ENCODE data around the gene TNRC6A. TPM values are rescaled to one million over a fixed set of nuclear protein-coding genes. Genes with fewer than 3 reads are reported as not detected.
"Not testable (repeated sequence)": the region's sequence is repeated elsewhere in the genome, so short reads cannot be mapped to it uniquely, and the experiment has no call there.

TNRC6A gene
- total RNA-seq, 1 donor from 2014 or later: 68.5 TPM

GRCh38 chr16:24737916-24738594, 8.6 kb downstream of the TNRC6A start:
- H3K27me3 Mint-ChIP-seq: no peaks in the 10 kb centered on the region
- H3K27ac Mint-ChIP-seq: peak overlapping the region; percentile 9
- intact Hi-C loops (cut with micrococcal nuclease): no loop called here
- DNase-seq (no peak), ATAC-seq (ENCODE audit: low read depth) (no peak)
- ChIA-PET POLR2A (no interaction called here), CTCF (no interaction called here)
- no peak overlapping the region for H3K4me3 Mint-ChIP-seq
- TF ChIP-seq CTCF (IDR thresholded peaks at IDR 0.05): no peak
- H3K9me3 Mint-ChIP-seq: no peaks in the 10 kb centered on the region
- H3K36me3 Mint-ChIP-seq (ENCODE audit: low read depth): peaks cover 43% of the 10 kb centered on the region
- peaks cover 86% of the 10 kb centered on the region for H3K4me1 Mint-ChIP-seq

- intact Hi-C loops (cut with micrococcal nuclease): no loop called here
- DNase-seq: no peak
- Mint-ChIP-seq H3K9me3 (no peaks in the 10 kb centered on the region), H3K4me3 (no peak overlapping the region), H3K36me3 (ENCODE audit: low read depth) (peaks cover 39% of the 10 kb centered on the region), H3K27ac (peak overlapping the region; percentile 70), H3K4me1 (peaks cover 86% of the 10 kb centered on the region), H3K27me3 (no peaks in the 10 kb centered on the region)
- POLR2A ChIA-PET: interaction anchor here (0.6 kb wide), 1 partner anchor 12 kb away, joined by 3 read pairs; no protein-coding TSS in a partner anchor
- TF ChIP-seq CTCF (IDR thresholded peaks at IDR 0.05): no peak
- CTCF ChIA-PET: no interaction called here
- ATAC-seq (ENCODE audit: low read depth): peak; percentile 40
These were observed 9.4 kb downstream of the TNRC6A start for GRCh38 chr16:24738895-24739294.

GRCh38 chr16:24741862-24742261, 12.4 kb downstream of the TNRC6A start:
- H3K4me3 Mint-ChIP-seq: no peak overlapping the region
- DNase-seq: no peak
- ATAC-seq (ENCODE audit: low read depth): no peak
- ChIA-PET CTCF (no interaction called here), POLR2A (no interaction called here)
- intact Hi-C loops (cut with micrococcal nuclease): no loop called here
- H3K9me3 Mint-ChIP-seq: no peaks in the 10 kb centered on the region
- peaks cover 86% of the 10 kb centered on the region for H3K4me1 Mint-ChIP-seq
- no peaks in the 10 kb centered on the region for H3K27me3 Mint-ChIP-seq
- TF ChIP-seq CTCF (IDR thresholded peaks at IDR 0.05): no peak
- H3K36me3 Mint-ChIP-seq (ENCODE audit: low read depth): peaks cover 44% of the 10 kb centered on the region
- no peak overlapping the region for H3K27ac Mint-ChIP-seq

GRCh38 chr16:24742610-24743009, 13.2 kb downstream of the TNRC6A start:
- H3K27me3 Mint-ChIP-seq; DNase-seq; CTCF ChIA-PET; ATAC-seq (ENCODE audit: low read depth); H3K9me3 Mint-ChIP-seq; intact Hi-C loops (cut with micrococcal nuclease); H3K4me3 Mint-ChIP-seq; H3K27ac Mint-ChIP-seq; POLR2A ChIA-PET: not testable (repeated sequence)
- peaks cover 52% of the 10 kb centered on the region for H3K36me3 Mint-ChIP-seq (ENCODE audit: low read depth)
- peaks cover 85% of the 10 kb centered on the region for H3K4me1 Mint-ChIP-seq

GRCh38 chr16:24745391-24745790, 15.9 kb downstream of the TNRC6A start:
- CTCF ChIA-PET: no interaction called here
- POLR2A ChIA-PET: no interaction called here
- ATAC-seq (ENCODE audit: low read depth): no peak
- peaks cover 81% of the 10 kb centered on the region for H3K4me1 Mint-ChIP-seq
- H3K27me3 Mint-ChIP-seq: no peaks in the 10 kb centered on the region
- H3K36me3 Mint-ChIP-seq (ENCODE audit: low read depth): peaks cover 60% of the 10 kb centered on the region
- no peak for DNase-seq
- H3K27ac Mint-ChIP-seq: no peak overlapping the region
- H3K9me3 Mint-ChIP-seq: no peaks in the 10 kb centered on the region
- intact Hi-C loops (cut with micrococcal nuclease): loop anchor here (2.0 kb wide), 1 partner anchor 13 kb away; no protein-coding TSS in a partner anchor
- no peak overlapping the region for H3K4me3 Mint-ChIP-seq
- TF ChIP-seq CTCF (IDR thresholded peaks at IDR 0.05): no peak

- no peak overlapping the region for H3K4me3 Mint-ChIP-seq
- no peak for ATAC-seq (ENCODE audit: low read depth)
- peaks cover 60% of the 10 kb centered on the region for H3K36me3 Mint-ChIP-seq (ENCODE audit: low read depth)
- peaks cover 80% of the 10 kb centered on the region for H3K4me1 Mint-ChIP-seq
- no peak for DNase-seq
- H3K27me3 Mint-ChIP-seq: no peaks in the 10 kb centered on the region
- ChIA-PET CTCF (no interaction called here), POLR2A (no interaction called here)
- intact Hi-C loops (cut with micrococcal nuclease): loop anchor here (2.0 kb wide), 1 partner anchor 13 kb away; no protein-coding TSS in a partner anchor
- no peak for TF ChIP-seq CTCF (IDR thresholded peaks at IDR 0.05)
- no peaks in the 10 kb centered on the region for H3K9me3 Mint-ChIP-seq
- H3K27ac Mint-ChIP-seq: no peak overlapping the region
These were observed 16.3 kb downstream of the TNRC6A start for GRCh38 chr16:24745791-24746190.
